ENCODE data around the gene CNTN1. TPM values are rescaled to one million over a fixed set of nuclear protein-coding genes. Genes with fewer than 3 reads are reported as not detected.

The CNTN1 gene
- polyA plus RNA-seq, 1 donor (not counting 4 experiments of a cell fraction or from before 2014, with no cell fraction given) = 19.0 TPM

DNA sequence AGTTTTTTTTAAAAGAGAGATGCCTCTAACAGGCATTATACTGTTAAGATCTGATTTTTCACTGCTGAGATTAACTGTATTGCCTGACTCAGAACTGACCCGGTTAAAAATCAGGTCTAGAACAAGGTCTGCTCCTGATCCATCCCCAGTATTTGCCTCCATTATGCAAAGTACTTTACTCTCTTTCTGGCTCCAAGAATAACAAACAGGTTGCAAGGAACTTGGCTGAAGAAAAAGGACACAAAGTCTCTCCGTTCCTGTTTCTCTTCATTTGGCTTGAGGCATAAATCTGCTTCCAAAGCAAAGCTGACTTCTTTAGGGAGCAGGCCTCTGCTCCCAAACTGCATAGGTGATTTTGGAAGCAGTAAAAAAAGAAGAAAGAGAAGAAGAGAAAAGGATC, 296.6 kb downstream of the CNTN1 start:
- Histone ChIP-seq H4K20me1 (ENCODE audit: control insufficient read depth, extremely low read depth, insufficient read depth, low read length) (no peaks in the 10 kb centered on the region), H3K9ac (ENCODE audit: control insufficient read depth, extremely low read depth, insufficient read depth, low read length) (no peak overlapping the region), H3K27ac (ENCODE audit: control insufficient read depth, insufficient read depth, low read length) (no peak overlapping the region), H3K79me2 (ENCODE audit: control insufficient read depth, insufficient read depth, low read length) (no peaks in the 10 kb centered on the region), H2AFZ (ENCODE audit: control insufficient read depth, low read length) (no peak overlapping the region), H3K9me3 (ENCODE audit: control insufficient read depth, low read depth, low read length) (no peaks in the 10 kb centered on the region), H3K4me2 (ENCODE audit: control insufficient read depth, extremely low read depth, insufficient read depth, low read depth, low read length) (no peak overlapping the region), H3K9me1 (ENCODE audit: control insufficient read depth, extremely low read depth, insufficient read depth, low read length) (no peaks in the 10 kb centered on the region), H3K4me1 (ENCODE audit: control insufficient read depth, extremely low read depth, insufficient read depth, low read length) (peaks cover 16% of the 10 kb centered on the region), H3K4me3 (ENCODE audit: control insufficient read depth in 2 of 3, extremely low read depth in 1 of 3, insufficient read depth in 2 of 3, low read depth in 1 of 3, low read length in 3 of 3) (no peak overlapping the region), H3K27me3 (ENCODE audit: control insufficient read depth, extremely low read depth, insufficient read depth, low read length) (no peaks in the 10 kb centered on the region), H3K36me3 (ENCODE audit: control insufficient read depth in 2 of 2, extremely low read depth in 1 of 2, insufficient read depth in 2 of 2, low read length in 2 of 2) (no peaks in the 10 kb centered on the region)
- FAIRE-seq = no peak
- DNase-seq (ENCODE audit: low read depth, low spot score) = no peak
- dilution Hi-C loops (cut with MboI; ENCODE audit: extremely low pct_ligation_motif_present, low sequenced_read_pairs) = no loop called here
- TF ChIP-seq, protein P1, sequence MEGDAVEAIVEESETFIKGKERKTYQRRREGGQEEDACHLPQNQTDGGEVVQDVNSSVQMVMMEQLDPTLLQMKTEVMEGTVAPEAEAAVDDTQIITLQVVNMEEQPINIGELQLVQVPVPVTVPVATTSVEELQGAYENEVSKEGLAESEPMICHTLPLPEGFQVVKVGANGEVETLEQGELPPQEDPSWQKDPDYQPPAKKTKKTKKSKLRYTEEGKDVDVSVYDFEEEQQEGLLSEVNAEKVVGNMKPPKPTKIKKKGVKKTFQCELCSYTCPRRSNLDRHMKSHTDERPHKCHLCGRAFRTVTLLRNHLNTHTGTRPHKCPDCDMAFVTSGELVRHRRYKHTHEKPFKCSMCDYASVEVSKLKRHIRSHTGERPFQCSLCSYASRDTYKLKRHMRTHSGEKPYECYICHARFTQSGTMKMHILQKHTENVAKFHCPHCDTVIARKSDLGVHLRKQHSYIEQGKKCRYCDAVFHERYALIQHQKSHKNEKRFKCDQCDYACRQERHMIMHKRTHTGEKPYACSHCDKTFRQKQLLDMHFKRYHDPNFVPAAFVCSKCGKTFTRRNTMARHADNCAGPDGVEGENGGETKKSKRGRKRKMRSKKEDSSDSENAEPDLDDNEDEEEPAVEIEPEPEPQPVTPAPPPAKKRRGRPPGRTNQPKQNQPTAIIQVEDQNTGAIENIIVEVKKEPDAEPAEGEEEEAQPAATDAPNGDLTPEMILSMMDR (optimal IDR thresholded peaks at IDR 0.05 in 1 of 3, IDR thresholded peaks at IDR 0.05 in 1 of 3, conservative IDR thresholded peaks at IDR 0.05 in 1 of 3; ENCODE audit: extremely low read depth in 1 of 3, insufficient read depth in 2 of 3, low read length in 3 of 3) = no peak
- no peak for TF ChIP-seq EZH2 (IDR thresholded peaks at IDR 0.05; ENCODE audit: low read length)

DNA sequence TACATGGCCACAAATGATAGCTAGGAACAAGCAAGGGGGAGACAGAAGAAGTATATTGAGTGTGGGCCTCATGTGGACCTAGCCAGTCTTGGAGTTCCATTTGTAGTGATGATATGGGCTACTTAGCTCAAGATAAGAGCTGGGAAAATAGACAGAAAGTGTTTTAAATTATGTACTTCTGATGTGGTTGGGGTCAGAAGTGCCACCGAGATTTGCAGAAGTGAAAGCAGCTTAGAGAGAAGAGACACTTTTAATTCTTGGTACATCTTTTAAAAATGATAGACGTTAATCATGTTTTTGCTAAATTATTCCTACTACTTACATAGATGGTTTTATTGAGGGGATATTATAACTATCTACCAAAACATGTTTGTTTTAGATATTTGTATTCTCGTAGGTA, 297.5 kb downstream of the CNTN1 start:
- no peaks in the 10 kb centered on the region for H3K27me3 ChIP-seq (ENCODE audit: control insufficient read depth, extremely low read depth, insufficient read depth, low read length)
- no peaks in the 10 kb centered on the region for H4K20me1 ChIP-seq (ENCODE audit: control insufficient read depth, extremely low read depth, insufficient read depth, low read length)
- H3K9ac ChIP-seq (ENCODE audit: control insufficient read depth, extremely low read depth, insufficient read depth, low read length) = no peak overlapping the region
- H3K4me2 ChIP-seq (ENCODE audit: control insufficient read depth, extremely low read depth, insufficient read depth, low read depth, low read length) = no peak overlapping the region
- TF ChIP-seq, protein P1 (optimal IDR thresholded peaks at IDR 0.05 in 1 of 3, IDR thresholded peaks at IDR 0.05 in 1 of 3, conservative IDR thresholded peaks at IDR 0.05 in 1 of 3; ENCODE audit: extremely low read depth in 1 of 3, insufficient read depth in 2 of 3, low read length in 3 of 3) = no peak
- no peak for TF ChIP-seq EZH2 (IDR thresholded peaks at IDR 0.05; ENCODE audit: low read length)
- H3K4me1 ChIP-seq (ENCODE audit: control insufficient read depth, extremely low read depth, insufficient read depth, low read length) = peaks cover 16% of the 10 kb centered on the region
- DNase-seq (ENCODE audit: low read depth, low spot score) = no peak
- no peaks in the 10 kb centered on the region for H3K9me1 ChIP-seq (ENCODE audit: control insufficient read depth, extremely low read depth, insufficient read depth, low read length)
- dilution Hi-C loops (cut with MboI; ENCODE audit: extremely low pct_ligation_motif_present, low sequenced_read_pairs) = no loop called here
- FAIRE-seq = no peak
- no peak overlapping the region for H2AFZ ChIP-seq (ENCODE audit: control insufficient read depth, low read length)
- no peaks in the 10 kb centered on the region for H3K79me2 ChIP-seq (ENCODE audit: control insufficient read depth, insufficient read depth, low read length)
- H3K36me3 ChIP-seq (ENCODE audit: control insufficient read depth in 2 of 2, extremely low read depth in 1 of 2, insufficient read depth in 2 of 2, low read length in 2 of 2) = no peaks in the 10 kb centered on the region
- H3K9me3 ChIP-seq (ENCODE audit: control insufficient read depth, low read depth, low read length) = no peaks in the 10 kb centered on the region
- H3K27ac ChIP-seq (ENCODE audit: control insufficient read depth, insufficient read depth, low read length) = no peak overlapping the region
- no peak overlapping the region for H3K4me3 ChIP-seq (ENCODE audit: control insufficient read depth in 2 of 3, extremely low read depth in 1 of 3, insufficient read depth in 2 of 3, low read depth in 1 of 3, low read length in 3 of 3)

All from keratinocyte (primary cell).